Tracheal epithelial cell (primary cell): ENCODE measurements around the gene MCAT. TPM values are rescaled to one million over a fixed set of nuclear protein-coding genes. Genes with fewer than 3 reads are reported as not detected.

Experiments
- total RNA-seq: library from RNA; depleted of rRNA; stranded (reverse); fragments of >200 nt; gene quantifications from 2 replicates; pipeline ENCODE4 v1.2.1, GENCODE V29; 2014

Gene MCAT
- 13.4 and 16.9 TPM in 2 replicates for total RNA-seq

GRCh38 chr22:43142880-43143562, at the start of gene MCAT:
MCAT (minus strand) TSS chr22:43143398; CDS start chr22:43143348, 50 bp downstream.

GRCh38 chr22:43186272-43187170, 43.3 kb upstream of the MCAT start, which contains the start of gene TTLL12:
TTLL12 (minus strand) TSS chr22:43187134; CDS start chr22:43187069, 65 bp downstream.

GRCh38 chr22:43151251-43152002, 8.2 kb upstream of the MCAT start, which contains the start of gene TSPO:
TSPO (plus strand) TSS chr22:43151559; CDS start chr22:43159239, 7,680 bp downstream.

GRCh38 chr22:43110444-43110926, 32.7 kb downstream of the MCAT start, which contains the start of gene BIK:
BIK (plus strand) TSS chr22:43110750; CDS start chr22:43124023, 13,273 bp downstream.

GRCh38 chr22:43088984-43089717, 54.0 kb downstream of the MCAT start, which contains the start of gene TTLL1:
TTLL1 (minus strand) TSS chr22:43089391; CDS start chr22:43075586, 13,805 bp downstream.

Other genes with a start within 250 kb of the MCAT start
- gene PACSIN2, start 128.2 kb downstream of the MCAT start, total RNA-seq = 45.2 and 55.7 TPM in 2 replicates
- gene TTLL1, start 54.0 kb downstream of the MCAT start, total RNA-seq = 6.3 and 7.7 TPM in 2 replicates
- 61.0 and 99.3 TPM in 2 replicates for gene BIK, start 32.6 kb downstream of the MCAT start, total RNA-seq
- 781 and 866 TPM in 2 replicates for gene TSPO, start 8.2 kb upstream of the MCAT start, total RNA-seq
- gene TTLL12, start 43.7 kb upstream of the MCAT start, total RNA-seq = 75.4 and 88.5 TPM in 2 replicates
- gene SCUBE1, start 200.0 kb upstream of the MCAT start, total RNA-seq = not detected in 2 replicates